HEK293T (cell line): ENCODE data around the gene MYO1B.

Experiments used
- CTCF ChIA-PET: fragments of 350-600 bp; formaldehyde crosslinking; extraction: SDS; loops from one replicate; lab custom pipeline; 2021; ENCODE audit warnings: antibody characterized with exemption, inconsistent platforms; lab: Yijun Ruan, JAX
- POLR2A ChIA-PET: fragments of 350-600 bp; formaldehyde crosslinking; extraction: SDS; loops from one replicate; lab custom pipeline; 2020; ENCODE audit warnings: antibody characterized with exemption, inconsistent platforms; lab: Yijun Ruan, JAX
- DNase-seq: peaks from one replicate; pipeline ENCODE4 v3.0.0; 2012; ENCODE audit warnings: mixed read lengths; ENCODE audit errors: extremely low spot score
- ARNT ChIP-seq: fragments of 450-650 bp; IDR thresholded peaks from 2 replicates; pipeline ENCODE4 v1.6.1; 2017; ENCODE audit warnings: mild to moderate bottlenecking
- BHLHE40 ChIP-seq: fragments of 450-650 bp; IDR thresholded peaks from 2 replicates; pipeline ENCODE4 v1.6.1; 2016; ENCODE audit warnings: mild to moderate bottlenecking, moderate library complexity, borderline replicate concordance
- CTBP1 ChIP-seq: fragments of 450-650 bp; IDR thresholded peaks from 2 replicates; pipeline ENCODE4 v1.6.1; 2016; ENCODE audit warnings: borderline replicate concordance
- ELF4 ChIP-seq: fragments of 450-650 bp; IDR thresholded peaks from 2 replicates; pipeline ENCODE4 v1.6.1; 2017; ENCODE audit warnings: antibody characterized with exemption
- FOXA1 ChIP-seq: fragments of 450-650 bp; IDR thresholded peaks from 2 replicates; pipeline ENCODE4 v1.6.1; 2016; ENCODE audit warnings: mild to moderate bottlenecking
- FOXK2 ChIP-seq: fragments of 450-650 bp; IDR thresholded peaks from 2 replicates; pipeline ENCODE4 v1.6.1; 2016; ENCODE audit warnings: mild to moderate bottlenecking
- FOXM1 ChIP-seq: fragments of 450-650 bp; IDR thresholded peaks from 2 replicates; pipeline ENCODE4 v1.6.1; 2017; ENCODE audit warnings: mild to moderate bottlenecking, borderline replicate concordance
- HDGF ChIP-seq: fragments of 450-650 bp; IDR thresholded peaks from 2 replicates; pipeline ENCODE4 v1.6.1; 2017; ENCODE audit warnings: antibody characterized with exemption, borderline replicate concordance
- L3MBTL2 ChIP-seq: fragments of 450-650 bp; conservative IDR thresholded peaks from 2 replicates; pipeline ENCODE4 v1.6.1; 2016; ENCODE audit warnings: mild to moderate bottlenecking
- LEF1 ChIP-seq: fragments of 450-650 bp; IDR thresholded peaks from 2 replicates; pipeline ENCODE4 v1.6.1; 2017; ENCODE audit warnings: mild to moderate bottlenecking, borderline replicate concordance
- NFRKB ChIP-seq: fragments of 450-650 bp; IDR thresholded peaks from 2 replicates; pipeline ENCODE4 v1.6.1; 2016; ENCODE audit warnings: mild to moderate bottlenecking, moderate library complexity
- SP1 ChIP-seq: fragments of 450-650 bp; IDR thresholded peaks from 2 replicates; pipeline ENCODE4 v1.6.1; 2017
- SUZ12 ChIP-seq: fragments of 450-650 bp; IDR thresholded peaks from 2 replicates; pipeline ENCODE4 v1.6.1; 2016; ENCODE audit warnings: mild to moderate bottlenecking
- TARDBP ChIP-seq: fragments of 450-650 bp; IDR thresholded peaks from 2 replicates; pipeline ENCODE4 v1.6.1; 2016
- ZNF384 ChIP-seq: fragments of 450-650 bp; IDR thresholded peaks from 2 replicates; pipeline ENCODE4 v1.6.1; 2016
- TF ChIP-seq, protein P1 (sequence below): fragments of 450-650 bp; IDR thresholded peaks from 2 replicates; pipeline ENCODE4 v1.6.1; 2016

Gene MYO1B

DNA sequence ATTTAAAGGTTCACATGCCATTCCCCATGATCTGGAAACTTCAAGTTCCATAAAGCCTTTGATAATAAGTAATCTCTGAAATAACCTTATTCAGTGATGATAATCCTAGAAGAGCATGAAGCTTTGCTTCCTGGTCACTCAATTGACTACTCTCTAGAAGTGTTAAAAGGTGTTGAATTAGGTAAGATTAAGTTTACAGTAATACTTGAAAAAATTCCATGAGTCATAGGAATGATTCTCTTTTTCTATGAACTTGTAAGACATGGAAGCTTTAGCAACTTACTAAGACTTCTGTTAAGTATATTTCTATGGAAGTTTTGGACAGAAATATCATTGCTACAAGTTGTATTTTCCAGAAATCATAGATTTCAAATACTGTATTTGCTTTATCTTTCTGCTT is 100.6 kb downstream of the MYO1B start:
- DNase-seq = no peak
- no peak for TF ChIP-seq L3MBTL2
- no peak for TF ChIP-seq FOXA1
- TF ChIP-seq, protein P1, sequence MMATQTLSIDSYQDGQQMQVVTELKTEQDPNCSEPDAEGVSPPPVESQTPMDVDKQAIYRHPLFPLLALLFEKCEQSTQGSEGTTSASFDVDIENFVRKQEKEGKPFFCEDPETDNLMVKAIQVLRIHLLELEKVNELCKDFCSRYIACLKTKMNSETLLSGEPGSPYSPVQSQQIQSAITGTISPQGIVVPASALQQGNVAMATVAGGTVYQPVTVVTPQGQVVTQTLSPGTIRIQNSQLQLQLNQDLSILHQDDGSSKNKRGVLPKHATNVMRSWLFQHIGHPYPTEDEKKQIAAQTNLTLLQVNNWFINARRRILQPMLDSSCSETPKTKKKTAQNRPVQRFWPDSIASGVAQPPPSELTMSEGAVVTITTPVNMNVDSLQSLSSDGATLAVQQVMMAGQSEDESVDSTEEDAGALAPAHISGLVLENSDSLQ = no peak
- TF ChIP-seq LEF1 = no peak
- no peak for TF ChIP-seq HDGF
- TF ChIP-seq ELF4 = no peak
- no peak for TF ChIP-seq ARNT
- no peak for TF ChIP-seq ZNF384
- no peak for TF ChIP-seq NFRKB
- TF ChIP-seq CTBP1 = no peak
- TF ChIP-seq FOXK2 = no peak
- TF ChIP-seq BHLHE40 = no peak
- no peak for TF ChIP-seq TARDBP
- CTCF ChIA-PET = no interaction called here
- POLR2A ChIA-PET = no interaction called here

DNA sequence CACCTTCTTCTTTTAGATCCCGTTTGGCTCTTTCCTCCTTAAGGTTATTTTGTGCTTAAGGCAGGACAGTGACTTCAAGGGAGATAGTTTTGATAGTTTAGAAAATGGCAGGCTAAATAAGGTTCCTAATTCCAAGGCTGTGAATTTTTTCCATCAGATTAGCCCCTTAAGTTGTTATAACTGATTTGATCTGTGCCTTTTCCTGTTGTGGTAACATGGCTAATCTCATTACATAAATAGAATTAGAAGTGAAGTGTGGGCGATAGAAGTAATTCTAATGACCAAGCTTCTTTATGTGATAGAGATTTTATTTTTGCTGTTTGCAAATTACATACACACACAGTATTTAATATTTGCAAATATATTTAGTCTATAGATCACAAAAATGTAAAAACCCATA is 102.0 kb downstream of the MYO1B start:
- ChIA-PET POLR2A (no interaction called here), CTCF (no interaction called here)
- TF ChIP-seq SUZ12 = no peak
- no peak for TF ChIP-seq FOXM1
- TF ChIP-seq L3MBTL2 = no peak
- TF ChIP-seq SP1 = no peak
- TF ChIP-seq LEF1 = no peak
- no peak for TF ChIP-seq ELF4
- TF ChIP-seq, protein P1 = no peak
- no peak for TF ChIP-seq FOXK2
- TF ChIP-seq ARNT = no peak
- TF ChIP-seq BHLHE40 = no peak
- no peak for TF ChIP-seq FOXA1
- no peak for TF ChIP-seq CTBP1
- no peak for TF ChIP-seq TARDBP
- TF ChIP-seq ZNF384 = no peak
- TF ChIP-seq HDGF = no peak
- no peak for TF ChIP-seq NFRKB
- DNase-seq = no peak

DNA sequence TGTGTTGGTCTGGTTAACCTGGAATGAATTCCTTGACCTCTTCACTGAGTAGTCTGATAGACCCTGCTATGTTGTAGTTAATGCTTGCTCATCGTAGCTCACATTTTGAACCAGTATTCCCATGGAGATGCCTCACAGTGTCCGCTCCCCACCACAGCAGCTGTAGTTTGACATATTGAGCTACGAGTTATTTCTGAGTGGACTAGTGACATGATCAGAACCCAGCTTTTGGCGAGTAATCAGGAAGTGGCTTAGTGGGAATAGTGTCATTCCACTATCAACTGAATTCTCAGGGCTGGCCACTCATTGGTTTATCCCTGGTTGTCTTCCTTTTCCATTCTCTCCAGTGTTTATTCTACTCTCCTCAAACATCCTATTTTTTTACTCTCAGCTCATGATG is 102.7 kb downstream of the MYO1B start:
- no peak for DNase-seq
- POLR2A ChIA-PET = no interaction called here
- CTCF ChIA-PET = no interaction called here
- TF ChIP-seq ELF4 = no peak
- TF ChIP-seq ZNF384 = no peak
- no peak for TF ChIP-seq TARDBP
- no peak for TF ChIP-seq FOXM1
- TF ChIP-seq ARNT = no peak
- no peak for TF ChIP-seq L3MBTL2
- TF ChIP-seq FOXK2 = no peak

DNA sequence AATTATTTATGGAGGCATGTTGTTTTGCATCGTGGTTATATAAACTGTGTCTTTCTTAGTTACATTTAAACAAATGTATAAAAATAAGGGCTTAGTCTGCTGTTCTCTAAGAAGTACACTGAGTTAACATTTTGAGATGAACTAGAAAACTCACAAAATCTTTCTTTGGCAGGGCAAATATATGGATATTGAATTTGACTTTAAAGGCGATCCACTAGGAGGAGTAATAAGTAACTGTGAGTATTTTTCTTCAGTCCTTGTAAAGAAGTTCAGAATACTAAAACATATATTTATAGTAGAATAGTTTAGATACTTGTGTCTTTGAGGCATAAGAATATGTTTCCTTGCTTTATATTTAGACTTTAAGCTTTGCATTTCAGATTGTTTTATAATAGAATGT is 104.8 kb downstream of the MYO1B start:
- DNase-seq = no peak
- TF ChIP-seq SP1 = no peak
- no peak for TF ChIP-seq SUZ12
- TF ChIP-seq CTBP1 = no peak
- TF ChIP-seq ARNT = no peak
- no peak for TF ChIP-seq NFRKB
- TF ChIP-seq FOXA1 = no peak
- no peak for TF ChIP-seq FOXM1
- TF ChIP-seq, protein P1 = no peak
- TF ChIP-seq ZNF384 = no peak
- no peak for TF ChIP-seq ELF4
- TF ChIP-seq TARDBP = no peak
- TF ChIP-seq BHLHE40 = no peak
- TF ChIP-seq L3MBTL2 = no peak
- no peak for TF ChIP-seq LEF1
- TF ChIP-seq FOXK2 = no peak
- no peak for TF ChIP-seq HDGF
- ChIA-PET CTCF (no interaction called here), POLR2A (no interaction called here)

DNA sequence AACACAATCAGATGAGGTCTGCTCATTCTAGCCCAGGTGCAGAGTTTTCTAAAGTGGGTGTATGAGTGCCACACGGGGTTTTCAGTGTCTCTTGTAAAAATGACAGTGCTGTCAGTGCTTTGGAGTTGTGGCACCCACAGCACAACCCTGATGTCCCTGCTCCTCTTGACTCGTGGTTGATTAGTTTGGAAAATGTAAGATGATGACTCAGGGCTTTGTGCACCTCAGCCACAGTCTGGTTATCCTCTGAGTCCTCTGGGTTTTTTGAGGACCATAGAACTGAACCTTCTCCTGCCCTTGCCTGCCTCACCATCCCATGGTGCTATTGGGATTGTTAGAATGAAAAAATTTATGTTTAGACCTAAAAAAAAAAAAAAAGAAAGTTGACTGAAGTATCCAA is 105.6 kb downstream of the MYO1B start:
- POLR2A ChIA-PET = no interaction called here
- CTCF ChIA-PET = no interaction called here
- no peak for DNase-seq
- no peak for TF ChIP-seq FOXA1
- no peak for TF ChIP-seq LEF1
- TF ChIP-seq FOXM1 = no peak
- no peak for TF ChIP-seq ELF4
- TF ChIP-seq SP1 = no peak
- TF ChIP-seq ZNF384 = no peak

DNA sequence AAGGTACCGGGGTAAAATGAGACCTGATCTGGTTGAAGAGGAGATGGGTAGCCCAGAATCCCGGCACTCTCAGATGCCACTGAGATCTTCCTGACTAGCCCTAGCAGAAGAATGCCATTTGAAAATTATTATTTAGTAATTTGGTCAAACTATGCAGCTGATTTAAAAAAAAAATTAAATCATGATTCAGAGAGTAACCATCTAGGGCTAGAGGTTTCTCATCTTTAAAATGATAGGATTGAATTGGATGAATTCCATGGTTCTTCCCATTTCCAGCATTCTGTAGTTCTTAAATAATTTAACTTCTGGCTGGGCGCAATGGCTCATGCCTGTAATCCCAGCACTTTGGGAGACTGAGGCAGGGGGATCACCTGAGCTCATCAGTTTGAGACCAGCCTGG is 106.1 kb downstream of the MYO1B start:
- POLR2A ChIA-PET = no interaction called here
- DNase-seq = no peak
- TF ChIP-seq L3MBTL2 (no peak), NFRKB (no peak), ZNF384 (no peak), SUZ12 (no peak), SP1 (no peak), CTBP1 (no peak), FOXA1 (no peak), FOXK2 (no peak), TARDBP (no peak), ARNT (no peak), ELF4 (no peak), LEF1 (no peak), FOXM1 (no peak), BHLHE40 (no peak), HDGF (no peak)
- TF ChIP-seq, protein P1 = no peak
- CTCF ChIA-PET = no interaction called here
